Stimulated activated naive B cell treated with anti-CD40 and anti-IgM and Interleukin-4, amounts not matched to agents 10 μg/mL and 1 μg/mL and 100 μg/mL, for 72 hours (primary cell): Measurements from ENCODE around the gene NADK2.

Source experiments
- ATAC-seq, 2 donors: fragments of 150-1000 bp; cut with Tn5 transposase; replicated peaks; 2 replicates each; pipeline ENCODE4 v1.10.0; 2021; ENCODE audit warnings: moderate library complexity in 1 of 2
- DNase-seq: peaks from one replicate; pipeline ENCODE4 v3.0.0; 2021
- H3K27ac Mint-ChIP-seq: one replicate; pipeline ENCODE4 v1.8.0; 2022; ENCODE audit warnings: mild to moderate bottlenecking, mixed read lengths
- H3K27me3 Mint-ChIP-seq, 2 donors: one replicate each; pipeline ENCODE4 v1.8.0; 2022; ENCODE audit warnings: mixed read lengths in 2 of 2
- H3K36me3 Mint-ChIP-seq, 2 donors: one replicate each; pipeline ENCODE4 v1.8.0; 2022; ENCODE audit warnings: mixed read lengths in 2 of 2, mild to moderate bottlenecking in 1 of 2
- H3K4me1 Mint-ChIP-seq, 2 donors: one replicate each; pipeline ENCODE4 v1.8.0; 2022; ENCODE audit warnings: mixed read lengths in 2 of 2, mild to moderate bottlenecking in 1 of 2
- H3K4me3 Mint-ChIP-seq, 2 donors: one replicate each; pipeline ENCODE4 v1.8.0; 2022; ENCODE audit warnings: mild to moderate bottlenecking in 2 of 2, mixed read lengths in 2 of 2, moderate library complexity in 1 of 2
- H3K9me3 Mint-ChIP-seq, 2 donors: one replicate each; pipeline ENCODE4 v1.8.0; 2022; ENCODE audit warnings: mixed read lengths in 2 of 2, mild to moderate bottlenecking in 1 of 2

The NADK2 gene

GRCh38 chr5:36238502-36239295 lies 3.0 kb downstream of the NADK2 start:
- no peak overlapping the region for H3K27ac Mint-ChIP-seq

GRCh38 chr5:36237751-36238150 lies 4.0 kb downstream of the NADK2 start:
- Mint-ChIP-seq H3K9me3 (no peaks in the 10 kb centered on the region), H3K27me3 (no peaks in the 10 kb centered on the region), H3K27ac (no peak overlapping the region), H3K4me3 (no peak overlapping the region), H3K4me1 (peaks cover 23 to 40% of the 10 kb centered on the region in 2 donors), H3K36me3 (no peaks in the 10 kb centered on the region)
- DNase-seq (no peak), ATAC-seq (no peak)

More at GRCh38 chr5:36238502-36239295, 3.0 kb downstream of the NADK2 start:
- DNase-seq (no peak), ATAC-seq (no peak)
- Mint-ChIP-seq H3K4me3 (no peak overlapping the region), H3K4me1 (peaks cover 28 to 49% of the 10 kb centered on the region in 2 donors), H3K36me3 (no peaks in the 10 kb centered on the region), H3K9me3 (no peaks in the 10 kb centered on the region), H3K27me3 (no peaks in the 10 kb centered on the region)

- Mint-ChIP-seq H3K4me3 (no peak overlapping the region), H3K4me1 (peaks cover 20 to 33% of the 10 kb centered on the region in 2 donors), H3K27me3 (no peaks in the 10 kb centered on the region), H3K27ac (no peak overlapping the region), H3K9me3 (no peaks in the 10 kb centered on the region), H3K36me3 (peaks cover 0 to 2% of the 10 kb centered on the region in 2 donors)
- no peak for DNase-seq
- no peak for ATAC-seq
Measured at GRCh38 chr5:36236801-36237200, 4.9 kb downstream of the NADK2 start.

GRCh38 chr5:36232533-36232932 lies 9.2 kb downstream of the NADK2 start:
- ATAC-seq: no peak
- Mint-ChIP-seq H3K4me1 (peaks cover 6 to 8% of the 10 kb centered on the region in 2 donors), H3K27ac (no peak overlapping the region), H3K27me3 (no peaks in the 10 kb centered on the region), H3K9me3 (no peaks in the 10 kb centered on the region), H3K4me3 (no peak overlapping the region), H3K36me3 (peaks cover 0 to 4% of the 10 kb centered on the region in 2 donors)
- DNase-seq: no peak

- no peaks in the 10 kb centered on the region for H3K27me3 Mint-ChIP-seq
- no peak for ATAC-seq
- no peaks in the 10 kb centered on the region for H3K4me1 Mint-ChIP-seq
- H3K27ac Mint-ChIP-seq: no peak overlapping the region
- DNase-seq: no peak
- H3K36me3 Mint-ChIP-seq: peaks cover 5 to 7% of the 10 kb centered on the region in 2 donors
- no peaks in the 10 kb centered on the region for H3K9me3 Mint-ChIP-seq
- H3K4me3 Mint-ChIP-seq: no peak overlapping the region
Measured at GRCh38 chr5:36230151-36230790, 11.5 kb downstream of the NADK2 start.

GRCh38 chr5:36228505-36228904 lies 13.2 kb downstream of the NADK2 start:
- ATAC-seq (no peak), DNase-seq (no peak)
- H3K27me3 Mint-ChIP-seq: no peaks in the 10 kb centered on the region
- no peak overlapping the region for H3K4me3 Mint-ChIP-seq
- H3K27ac Mint-ChIP-seq: no peak overlapping the region
- H3K36me3 Mint-ChIP-seq: peaks cover 5 to 7% of the 10 kb centered on the region in 2 donors
- no peaks in the 10 kb centered on the region for H3K4me1 Mint-ChIP-seq
- no peaks in the 10 kb centered on the region for H3K9me3 Mint-ChIP-seq

- Mint-ChIP-seq H3K27me3 (no peaks in the 10 kb centered on the region), H3K4me3 (no peak overlapping the region), H3K27ac (no peak overlapping the region), H3K36me3 (peaks cover 3 to 7% of the 10 kb centered on the region in 2 donors), H3K4me1 (no peaks in the 10 kb centered on the region), H3K9me3 (no peaks in the 10 kb centered on the region)
- ATAC-seq: no peak
- no peak for DNase-seq
Measured at GRCh38 chr5:36227046-36227445, 14.7 kb downstream of the NADK2 start.

- peaks cover 10 to 24% of the 10 kb centered on the region in 2 donors for H3K36me3 Mint-ChIP-seq
- DNase-seq: no peak
- H3K27me3 Mint-ChIP-seq: no peaks in the 10 kb centered on the region
- no peaks in the 10 kb centered on the region for H3K4me1 Mint-ChIP-seq
- H3K4me3 Mint-ChIP-seq: no peak overlapping the region
- H3K27ac Mint-ChIP-seq: no peak overlapping the region
- ATAC-seq: no peak
- no peaks in the 10 kb centered on the region for H3K9me3 Mint-ChIP-seq
Measured at GRCh38 chr5:36222620-36223019, 19.1 kb downstream of the NADK2 start.

- ATAC-seq (no peak), DNase-seq (no peak)
- Mint-ChIP-seq H3K4me1 (no peaks in the 10 kb centered on the region), H3K27ac (no peak overlapping the region), H3K9me3 (no peaks in the 10 kb centered on the region), H3K36me3 (peaks cover 15 to 36% of the 10 kb centered on the region in 2 donors), H3K4me3 (no peak overlapping the region), H3K27me3 (no peaks in the 10 kb centered on the region)
Measured at GRCh38 chr5:36217988-36218387, 23.7 kb downstream of the NADK2 start.

- DNase-seq: no peak
- ATAC-seq: no peak
- no peak overlapping the region for H3K4me3 Mint-ChIP-seq
- no peaks in the 10 kb centered on the region for H3K27me3 Mint-ChIP-seq
- no peak overlapping the region for H3K27ac Mint-ChIP-seq
- H3K36me3 Mint-ChIP-seq: peaks cover 19 to 40% of the 10 kb centered on the region in 2 donors
- no peaks in the 10 kb centered on the region for H3K4me1 Mint-ChIP-seq
- H3K9me3 Mint-ChIP-seq: no peaks in the 10 kb centered on the region
Measured at GRCh38 chr5:36217567-36217966, 24.2 kb downstream of the NADK2 start.

- Mint-ChIP-seq H3K27me3 (no peaks in the 10 kb centered on the region), H3K9me3 (no peaks in the 10 kb centered on the region), H3K4me1 (no peaks in the 10 kb centered on the region), H3K36me3 (peaks cover 18 to 40% of the 10 kb centered on the region in 2 donors), H3K27ac (no peak overlapping the region), H3K4me3 (no peak overlapping the region)
- ATAC-seq (no peak), DNase-seq (no peak)
Measured at GRCh38 chr5:36215910-36216309, 25.8 kb downstream of the NADK2 start.

GRCh38 chr5:36214436-36214835 lies 27.3 kb downstream of the NADK2 start:
- Mint-ChIP-seq H3K27ac (no peak overlapping the region), H3K4me3 (no peak overlapping the region), H3K36me3 (peaks cover 14 to 33% of the 10 kb centered on the region in 2 donors), H3K4me1 (no peaks in the 10 kb centered on the region), H3K9me3 (no peaks in the 10 kb centered on the region), H3K27me3 (no peaks in the 10 kb centered on the region)
- DNase-seq (no peak), ATAC-seq (peak in 1 of 2 donors; percentile 42)

GRCh38 chr5:36209664-36210063 lies 32.1 kb downstream of the NADK2 start:
- no peak for ATAC-seq
- Mint-ChIP-seq H3K36me3 (peaks cover 23 to 29% of the 10 kb centered on the region in 2 donors), H3K9me3 (peaks cover 0 to 2% of the 10 kb centered on the region in 2 donors), H3K27ac (no peak overlapping the region), H3K4me3 (no peak overlapping the region), H3K27me3 (no peaks in the 10 kb centered on the region), H3K4me1 (no peaks in the 10 kb centered on the region)
- DNase-seq: no peak

- Mint-ChIP-seq H3K4me3 (no peak overlapping the region), H3K9me3 (peaks cover 0 to 2% of the 10 kb centered on the region in 2 donors), H3K4me1 (no peaks in the 10 kb centered on the region), H3K27ac (no peak overlapping the region), H3K36me3 (peaks cover 23 to 27% of the 10 kb centered on the region in 2 donors), H3K27me3 (no peaks in the 10 kb centered on the region)
- no peak for DNase-seq
- no peak for ATAC-seq
Measured at GRCh38 chr5:36208786-36209185, 32.9 kb downstream of the NADK2 start.

GRCh38 chr5:36206913-36207312 lies 34.8 kb downstream of the NADK2 start:
- no peaks in the 10 kb centered on the region for H3K4me1 Mint-ChIP-seq
- H3K27ac Mint-ChIP-seq: no peak overlapping the region
- peaks cover 20 to 22% of the 10 kb centered on the region in 2 donors for H3K36me3 Mint-ChIP-seq
- no peaks in the 10 kb centered on the region for H3K27me3 Mint-ChIP-seq
- DNase-seq (no peak), ATAC-seq (no peak)
- H3K4me3 Mint-ChIP-seq: no peak overlapping the region
- H3K9me3 Mint-ChIP-seq: peaks cover 0 to 2% of the 10 kb centered on the region in 2 donors
